PFSK-1 (cell line): ENCODE data around the gene NFIC.

Experiments used
- FOXP2 ChIP-seq: optimal IDR thresholded peaks from 2 replicates; pipeline ENCODE3; 2011; ENCODE audit warnings: borderline replicate concordance, control low read depth, inconsistent platforms; ENCODE audit not compliant: insufficient read depth; ENCODE audit errors: extremely low read length, extremely low read depth
- POLR2AphosphoS5 ChIP-seq: IDR thresholded peaks from 2 replicates; pipeline ENCODE4 v1.6.1; 2012; ENCODE audit warnings: low read depth, mild to moderate bottlenecking, control low read depth, low read length, moderate library complexity
- REST ChIP-seq, 2 experiments: IDR thresholded peaks; 2 replicates each; pipeline versions ENCODE4 v1.6.1 to v1.8.0; 2011 to 2012; ENCODE audit warnings: low read depth in 2 of 2, low read length in 2 of 2, control low read depth in 1 of 2, inconsistent platforms in 1 of 2, mild to moderate bottlenecking in 1 of 2, moderate library complexity in 1 of 2; ENCODE audit not compliant: insufficient read depth in 1 of 2
- SIN3A ChIP-seq: IDR thresholded peaks from 2 replicates; pipeline ENCODE4 v1.6.1; 2012; ENCODE audit warnings: mild to moderate bottlenecking, low read length, moderate library complexity, borderline replicate concordance; ENCODE audit not compliant: insufficient read depth
- TAF1 ChIP-seq: IDR thresholded peaks from 2 replicates; pipeline ENCODE4 v1.6.1; 2012; ENCODE audit warnings: low read length, control low read depth, borderline replicate concordance; ENCODE audit not compliant: insufficient read depth

- TF ChIP-seq TAF1, result no peak
- TF ChIP-seq POLR2AphosphoS5, result no peak
- TF ChIP-seq REST (IDR thresholded peaks at IDR 0.05; ENCODE audit: insufficient read depth in 1 of 2, low read depth in 2 of 2, low read length in 2 of 2), result no peak
- TF ChIP-seq FOXP2, result no peak
- TF ChIP-seq SIN3A, result no peak
Observed at GRCh38 chr19:3476830-3477229, 110.4 kb downstream of the NFIC start.
